Fibroblast of the aortic adventitia (primary cell): ENCODE measurements around the gene RFFL. TPM values are rescaled to one million over a fixed set of nuclear protein-coding genes. Genes with fewer than 3 reads are reported as not detected.

Source experiments
- DNase-seq: peaks from one replicate; pipeline ENCODE4 v3.0.0-alpha.2; 2010; ENCODE audit warnings: low read depth
- H3K4me3 ChIP-seq: 2 replicates; pipeline ENCODE4 v1.5.1; 2011; ENCODE audit warnings: low read depth, mild to moderate bottlenecking, control low read depth, low read length, moderate library complexity
- small RNA-seq: library from RNA; depleted of rRNA; stranded (forward); fragments of <200 nt; gene quantifications from one replicate; pipeline ENCODE3, GENCODE V24; 2012
- total RNA-seq: library from RNA; depleted of rRNA; stranded (reverse); fragments of >200 nt; gene quantifications from 2 replicates; pipeline ENCODE4 v1.2.3, GENCODE V29; 2012; ENCODE audit warnings: low replicate concordance
- TF ChIP-seq, protein P1 (sequence below): IDR thresholded peaks from 2 replicates; pipeline ENCODE4 v1.5.1; 2011; ENCODE audit warnings: mild to moderate bottlenecking, low read length, control low read depth, inconsistent platforms; ENCODE audit not compliant: insufficient read depth

RFFL gene
- total RNA-seq, 1 donor, result 17.0 TPM

DNA sequence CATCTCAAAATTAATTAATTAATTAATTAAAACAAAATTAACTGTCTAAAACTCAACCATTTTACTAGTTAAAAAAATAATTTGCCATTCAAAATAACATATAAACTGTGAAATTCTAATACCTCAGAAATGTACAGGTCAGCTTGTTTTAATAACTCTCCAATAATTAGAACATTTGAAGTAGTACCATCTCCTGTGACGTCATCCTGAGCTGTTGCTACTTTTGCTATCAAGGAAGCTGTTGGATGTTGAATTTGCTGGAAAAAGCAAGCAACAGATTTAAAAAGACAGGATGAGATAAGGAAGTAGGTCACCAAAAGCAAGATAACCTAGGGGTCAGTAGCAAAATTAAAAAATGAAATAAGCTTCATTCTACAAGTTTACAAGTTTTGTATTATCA, 105.1 kb downstream of the RFFL start:
- no peak overlapping the region for H3K4me3 ChIP-seq
- DNase-seq, result no peak
- TF ChIP-seq, protein P1, sequence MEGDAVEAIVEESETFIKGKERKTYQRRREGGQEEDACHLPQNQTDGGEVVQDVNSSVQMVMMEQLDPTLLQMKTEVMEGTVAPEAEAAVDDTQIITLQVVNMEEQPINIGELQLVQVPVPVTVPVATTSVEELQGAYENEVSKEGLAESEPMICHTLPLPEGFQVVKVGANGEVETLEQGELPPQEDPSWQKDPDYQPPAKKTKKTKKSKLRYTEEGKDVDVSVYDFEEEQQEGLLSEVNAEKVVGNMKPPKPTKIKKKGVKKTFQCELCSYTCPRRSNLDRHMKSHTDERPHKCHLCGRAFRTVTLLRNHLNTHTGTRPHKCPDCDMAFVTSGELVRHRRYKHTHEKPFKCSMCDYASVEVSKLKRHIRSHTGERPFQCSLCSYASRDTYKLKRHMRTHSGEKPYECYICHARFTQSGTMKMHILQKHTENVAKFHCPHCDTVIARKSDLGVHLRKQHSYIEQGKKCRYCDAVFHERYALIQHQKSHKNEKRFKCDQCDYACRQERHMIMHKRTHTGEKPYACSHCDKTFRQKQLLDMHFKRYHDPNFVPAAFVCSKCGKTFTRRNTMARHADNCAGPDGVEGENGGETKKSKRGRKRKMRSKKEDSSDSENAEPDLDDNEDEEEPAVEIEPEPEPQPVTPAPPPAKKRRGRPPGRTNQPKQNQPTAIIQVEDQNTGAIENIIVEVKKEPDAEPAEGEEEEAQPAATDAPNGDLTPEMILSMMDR, result no peak

Small RNA genes within 50 kb of the gene (small RNA-seq; reads per million reads assigned to genes)
- gene AC004223.1 (not detected), gene RNU6-840P (not detected)

Other genes starting within 250 kb of the RFFL start
- gene CCT6B, start 102.2 kb downstream of the RFFL start, total RNA-seq, result 3.2 and 12.0 TPM in 2 replicates
- 10.5 and 94.8 TPM in 2 replicates for gene ZNF830, start 102.2 kb downstream of the RFFL start, total RNA-seq
- gene LIG3, start 83.2 kb downstream of the RFFL start, total RNA-seq, result 9.2 and 31.0 TPM in 2 replicates
- 4.7 and 14.8 TPM in 2 replicates for gene RAD51D, start 56.2 kb upstream of the RFFL start, total RNA-seq
- gene FNDC8, start 57.9 kb upstream of the RFFL start, total RNA-seq, result not detected in 2 replicates
- 11.7 and 14.1 TPM in 2 replicates for gene NLE1, start 78.6 kb upstream of the RFFL start, total RNA-seq
- not detected in 2 replicates for gene UNC45B, start 84.1 kb upstream of the RFFL start, total RNA-seq
- gene SLC35G3, start 130.7 kb upstream of the RFFL start, total RNA-seq, result 0.49 TPM in 1 of 2 replicates, not detected in the other
- 107 and 176 TPM in 2 replicates for gene SLFN5, start 179.4 kb upstream of the RFFL start, total RNA-seq